DOHH2 (cell line): ENCODE results near the gene TMEM144.

Source experiments
- CTCF ChIP-seq: fragments of 200-600 bp; sonication (generic); IDR thresholded peaks from one replicate; pipeline ENCODE4 v1.5.1; 2014; ENCODE audit warnings: antibody characterized with exemption, mild to moderate bottlenecking, low read depth, low read length; ENCODE audit not compliant: poor library complexity, severe bottlenecking
- EZH2phosphoT487 ChIP-seq: fragments of 200-600 bp; sonication (generic); IDR thresholded peaks from 2 replicates; pipeline ENCODE4 v1.6.1; 2017; ENCODE audit warnings: borderline replicate concordance, mild to moderate bottlenecking, antibody characterized with exemption, low read length, moderate library complexity, mixed read lengths

DNA sequence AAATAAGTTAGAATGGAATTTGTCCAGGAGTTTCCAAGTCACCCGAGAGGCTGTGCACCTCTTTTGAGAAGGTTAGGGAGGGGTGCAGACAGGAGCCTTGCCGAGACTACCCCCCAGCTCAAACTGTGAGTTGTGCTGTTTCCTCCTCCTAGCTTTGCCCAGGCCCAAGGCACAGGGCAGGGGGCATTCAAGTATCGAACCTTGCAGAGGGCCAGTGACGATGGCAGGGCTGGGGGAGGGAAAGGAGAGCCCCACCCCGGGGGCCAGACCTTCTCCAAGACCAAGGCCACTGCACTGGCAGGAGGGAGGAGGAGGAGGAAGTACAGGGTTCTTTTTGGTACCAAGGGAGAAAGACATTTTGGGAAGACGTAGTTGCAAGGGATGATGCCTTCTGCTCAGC is 80.6 kb downstream of the TMEM144 start:
- TF ChIP-seq EZH2phosphoT487 (no peak), CTCF (no peak)
